Mucosa of stomach (tissue), 1 donor: ENCODE measurements around the gene ARL6IP6.

Experiments
- H3K27me3 ChIP-seq: one replicate; pipeline ENCODE4 v1.7.0; 2013; ENCODE audit warnings: mild to moderate bottlenecking, low read length; ENCODE audit not compliant: control insufficient read depth, insufficient read depth
- H3K36me3 ChIP-seq: one replicate; pipeline ENCODE4 v1.7.0; 2013; ENCODE audit warnings: low read length; ENCODE audit not compliant: control insufficient read depth, insufficient read depth
- H3K4me1 ChIP-seq: one replicate; pipeline ENCODE4 v1.7.0; 2013; ENCODE audit warnings: mild to moderate bottlenecking, low read length; ENCODE audit not compliant: control insufficient read depth, insufficient read depth
- H3K4me3 ChIP-seq: one replicate; pipeline ENCODE4 v1.7.0; 2013; ENCODE audit warnings: low read length
- H3K9ac ChIP-seq: one replicate; pipeline ENCODE4 v1.7.0; 2013; ENCODE audit warnings: mild to moderate bottlenecking, low read length, moderate library complexity
- H3K9me3 ChIP-seq: one replicate; pipeline ENCODE4 v1.7.0; 2013; ENCODE audit warnings: mild to moderate bottlenecking, low read length, moderate library complexity; ENCODE audit not compliant: control insufficient read depth
- donor health status: Pancreatic carcinoma.

ARL6IP6 gene

GRCh38 chr2:152763651-152764050, 45.2 kb downstream of the ARL6IP6 start:
- H3K4me1 ChIP-seq: no peaks in the 10 kb centered on the region
- H3K36me3 ChIP-seq: no peaks in the 10 kb centered on the region
- H3K9me3 ChIP-seq: no peaks in the 10 kb centered on the region
- no peak overlapping the region for H3K4me3 ChIP-seq
- no peaks in the 10 kb centered on the region for H3K27me3 ChIP-seq
- no peak overlapping the region for H3K9ac ChIP-seq

DNA sequence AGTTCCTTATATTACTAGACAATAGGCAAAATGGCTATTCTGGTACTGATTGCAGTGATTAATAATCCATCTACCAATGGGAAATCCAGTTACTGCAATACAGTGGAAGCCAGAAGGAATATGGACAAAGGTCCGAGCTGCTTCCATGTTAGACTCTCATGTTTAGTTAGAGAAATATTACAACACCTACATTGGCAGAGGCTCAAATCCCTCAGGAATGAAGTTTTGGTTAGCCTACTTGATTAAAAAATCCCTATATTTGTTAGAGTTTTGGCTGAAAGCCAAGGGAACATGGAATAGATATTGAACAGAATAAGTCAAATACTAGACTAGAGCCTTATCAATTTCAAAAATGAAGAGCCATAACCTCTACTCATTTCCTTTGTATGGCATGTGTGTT, 48.5 kb downstream of the ARL6IP6 start:
- H3K36me3 ChIP-seq: no peaks in the 10 kb centered on the region
- no peak overlapping the region for H3K4me3 ChIP-seq
- H3K27me3 ChIP-seq: no peaks in the 10 kb centered on the region
- H3K4me1 ChIP-seq: no peaks in the 10 kb centered on the region
- H3K9me3 ChIP-seq: no peaks in the 10 kb centered on the region
- H3K9ac ChIP-seq: no peak overlapping the region

- Histone ChIP-seq H3K4me1 (no peaks in the 10 kb centered on the region), H3K27me3 (no peaks in the 10 kb centered on the region)
Measured at GRCh38 chr2:152781175-152781574, 62.8 kb downstream of the ARL6IP6 start.

DNA sequence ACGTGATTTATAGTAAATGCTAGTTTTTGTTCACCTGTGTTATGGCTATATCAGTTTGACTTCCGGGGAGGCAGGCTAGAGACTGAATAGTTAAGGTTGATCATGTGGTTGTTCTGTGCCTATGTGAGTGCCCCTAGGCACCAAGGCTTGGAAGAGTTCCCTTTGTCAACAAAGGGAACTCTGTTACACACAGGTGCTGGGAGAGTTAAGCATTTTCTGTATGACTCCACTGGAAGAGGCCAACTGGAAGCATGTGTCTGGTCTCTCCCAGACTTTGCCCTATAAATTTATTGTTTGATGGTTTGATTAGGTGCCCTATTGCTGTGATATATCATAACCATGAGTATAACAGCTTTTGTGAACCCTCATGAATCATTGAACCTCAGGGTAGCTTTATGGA, 63.8 kb downstream of the ARL6IP6 start:
- H3K36me3 ChIP-seq: no peaks in the 10 kb centered on the region

More at GRCh38 chr2:152781175-152781574, 62.8 kb downstream of the ARL6IP6 start:
- H3K9me3 ChIP-seq: no peaks in the 10 kb centered on the region
- no peak overlapping the region for H3K9ac ChIP-seq
- no peaks in the 10 kb centered on the region for H3K36me3 ChIP-seq
- no peak overlapping the region for H3K4me3 ChIP-seq

GRCh38 chr2:152790883-152791282, 72.5 kb downstream of the ARL6IP6 start:
- no peaks in the 10 kb centered on the region for H3K9me3 ChIP-seq
- H3K4me1 ChIP-seq: no peaks in the 10 kb centered on the region
- H3K27me3 ChIP-seq: no peaks in the 10 kb centered on the region
- no peak overlapping the region for H3K4me3 ChIP-seq
- H3K36me3 ChIP-seq: no peaks in the 10 kb centered on the region
- H3K9ac ChIP-seq: no peak overlapping the region

More for the DNA sequence above, 63.8 kb downstream of the ARL6IP6 start:
- Histone ChIP-seq H3K9me3 (no peaks in the 10 kb centered on the region), H3K9ac (no peak overlapping the region), H3K4me3 (no peak overlapping the region), H3K27me3 (no peaks in the 10 kb centered on the region), H3K4me1 (no peaks in the 10 kb centered on the region)

DNA sequence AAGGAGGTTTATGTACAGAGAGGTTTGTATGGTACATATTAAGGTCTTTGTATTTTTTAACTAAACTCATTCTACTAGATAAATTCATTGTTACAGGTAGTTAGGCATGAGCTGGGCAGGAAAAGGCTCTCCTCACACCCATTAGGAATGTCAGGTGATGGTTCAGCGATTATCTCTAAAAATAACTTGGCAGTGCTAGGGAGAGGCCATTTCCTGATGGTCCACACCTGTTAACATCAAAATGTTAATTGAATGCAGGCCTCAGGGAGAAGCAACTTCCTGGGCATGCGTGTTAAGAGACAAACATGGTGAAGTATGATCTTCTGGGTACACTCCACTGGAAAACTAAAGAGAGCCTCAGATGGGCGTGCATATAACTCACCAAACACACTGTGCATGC, 73.6 kb downstream of the ARL6IP6 start:
- Histone ChIP-seq H3K9ac (no peak overlapping the region), H3K4me1 (no peaks in the 10 kb centered on the region), H3K36me3 (no peaks in the 10 kb centered on the region), H3K9me3 (no peaks in the 10 kb centered on the region), H3K4me3 (no peak overlapping the region), H3K27me3 (no peaks in the 10 kb centered on the region)

- Histone ChIP-seq H3K36me3 (no peaks in the 10 kb centered on the region), H3K9ac (no peak overlapping the region), H3K4me1 (no peaks in the 10 kb centered on the region), H3K4me3 (no peak overlapping the region), H3K27me3 (no peaks in the 10 kb centered on the region), H3K9me3 (no peaks in the 10 kb centered on the region)
Measured at GRCh38 chr2:152792974-152793373, 74.6 kb downstream of the ARL6IP6 start.

DNA sequence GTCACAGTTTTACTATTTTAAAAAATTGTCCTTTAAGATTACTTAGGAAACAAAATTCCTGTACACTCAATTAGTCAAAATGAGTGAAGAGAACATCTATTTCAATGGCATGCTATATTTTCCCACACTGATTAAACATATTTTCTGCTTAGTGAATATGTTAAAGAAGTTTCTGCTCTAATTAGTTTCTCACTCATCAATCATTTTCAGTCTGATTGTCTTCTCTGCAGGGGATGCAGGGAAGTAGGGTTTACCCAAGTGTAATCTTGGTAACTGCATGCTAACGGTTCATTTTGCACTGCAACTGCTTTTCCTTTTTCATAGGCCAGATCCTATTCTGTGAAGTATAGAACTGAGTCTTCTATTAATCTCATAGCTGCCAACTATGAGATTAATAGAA, 78.5 kb downstream of the ARL6IP6 start:
- no peaks in the 10 kb centered on the region for H3K4me1 ChIP-seq
- no peaks in the 10 kb centered on the region for H3K27me3 ChIP-seq
- no peaks in the 10 kb centered on the region for H3K36me3 ChIP-seq
- H3K4me3 ChIP-seq: no peak overlapping the region
- no peak overlapping the region for H3K9ac ChIP-seq
- no peaks in the 10 kb centered on the region for H3K9me3 ChIP-seq

DNA sequence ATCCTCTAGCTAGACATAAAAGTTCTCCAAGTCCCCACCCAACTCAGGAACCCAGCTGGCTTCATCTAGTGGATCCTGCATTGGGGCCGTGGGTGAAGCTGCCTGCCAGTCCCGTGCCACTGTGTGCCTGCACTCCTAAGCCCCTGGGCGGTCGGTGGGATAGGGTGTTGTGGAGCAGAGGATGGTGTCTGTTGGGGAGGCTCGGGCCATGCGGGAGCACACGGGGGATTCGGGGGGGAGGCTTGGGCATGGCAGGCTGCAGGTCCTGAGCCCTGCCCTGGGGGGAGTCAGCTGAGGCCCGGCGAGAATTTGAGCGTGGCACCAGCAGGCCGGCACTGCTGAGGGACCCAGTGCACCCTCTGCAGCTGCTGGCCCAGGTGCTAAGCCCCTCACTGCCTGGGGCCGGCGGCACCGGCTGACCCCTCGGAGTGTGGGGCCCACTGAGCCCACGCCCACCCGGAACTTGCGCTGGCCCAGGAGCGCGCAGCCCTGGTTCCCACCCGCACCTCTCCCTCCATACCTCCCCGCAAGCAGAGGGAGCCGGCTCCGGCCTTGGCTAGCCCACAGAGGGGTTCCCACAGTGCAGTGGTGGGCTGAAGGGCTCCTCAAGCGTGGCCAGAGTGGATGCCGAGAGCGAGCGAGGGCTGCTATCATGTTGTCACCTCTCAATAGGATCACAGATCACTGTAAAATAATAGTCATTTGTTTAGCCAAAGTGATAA, 86.4 kb downstream of the ARL6IP6 start:
- Histone ChIP-seq H3K36me3 (no peaks in the 10 kb centered on the region), H3K9ac (no peak overlapping the region), H3K4me1 (no peaks in the 10 kb centered on the region), H3K27me3 (no peaks in the 10 kb centered on the region), H3K4me3 (no peak overlapping the region), H3K9me3 (no peaks in the 10 kb centered on the region)

DNA sequence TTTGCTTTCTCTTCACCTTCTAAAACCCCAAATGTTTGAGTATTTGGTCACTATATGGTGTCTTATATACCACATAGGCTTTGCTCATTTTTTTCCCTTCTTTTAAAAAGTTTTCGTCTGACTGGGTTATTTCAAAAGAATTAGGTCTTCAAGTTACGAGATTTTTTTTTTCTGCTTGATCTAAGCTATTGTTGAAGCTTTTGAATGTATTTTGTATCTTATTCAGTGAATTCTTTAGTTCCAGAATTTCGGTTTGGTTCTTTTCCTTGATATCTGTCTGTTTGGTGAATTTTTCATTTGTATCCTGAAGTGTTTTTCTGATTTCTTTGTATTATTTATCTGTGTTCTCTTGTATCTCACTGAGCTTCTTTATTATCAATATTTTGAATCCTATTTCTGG, 93.5 kb downstream of the ARL6IP6 start:
- H3K4me3 ChIP-seq: no peak overlapping the region
- H3K9ac ChIP-seq: no peak overlapping the region
- no peaks in the 10 kb centered on the region for H3K36me3 ChIP-seq
- H3K9me3 ChIP-seq: no peaks in the 10 kb centered on the region
- no peaks in the 10 kb centered on the region for H3K27me3 ChIP-seq
- H3K4me1 ChIP-seq: no peaks in the 10 kb centered on the region
